ENCODE results near the gene LATS2.

- TF ChIP-seq YY1 (IDR thresholded peaks at IDR 0.05; ENCODE audit: insufficient read depth, insufficient read length) = no peak
- no peak for TF ChIP-seq ZNF274 (IDR thresholded peaks at IDR 0.05; ENCODE audit: low read depth, low read length)
- no peak for TF ChIP-seq SUZ12 (IDR thresholded peaks at IDR 0.05; ENCODE audit: extremely low read depth, insufficient read depth, insufficient read length)
These were observed 59.9 kb downstream of the LATS2 start for GRCh38 chr13:21001471-21001870.
